Small intestine (tissue), 7 donors: ENCODE measurements around the gene DNAJA2. TPM values are rescaled to one million over a fixed set of nuclear protein-coding genes. Genes with fewer than 3 reads are reported as not detected.
"Not testable (repeated sequence)": the region's sequence is repeated elsewhere in the genome, so short reads cannot be mapped to it uniquely, and the experiment has no call there.

Experiments
- DNase-seq, 2 donors: peaks; one replicate each; pipeline versions ENCODE4 v3.0.0 to v3.0.0-alpha.2; 2013
- FAIRE-seq: peaks from 2 replicates; lab custom pipeline; 2012; peaks lifted over from hg19 to GRCh38; lab: Jason Lieb, UNC
- H3K27ac ChIP-seq, 3 donors: one replicate each; pipeline ENCODE4 v1.5.1; 2013; ENCODE audit warnings: low read length in 2 of 3, mild to moderate bottlenecking in 2 of 3, control low read depth in 1 of 3, inconsistent platforms in 1 of 3, low read depth in 1 of 3, moderate library complexity in 1 of 3
- H3K27me3 ChIP-seq, 3 donors: one replicate each; pipeline ENCODE4 v1.6.1; 2013; ENCODE audit warnings: low read length in 3 of 3, inconsistent platforms in 1 of 3; ENCODE audit not compliant: control insufficient read depth in 3 of 3, insufficient read depth in 3 of 3
- H3K36me3 ChIP-seq, 3 donors: one replicate each; pipeline ENCODE4 v1.6.1; 2013; ENCODE audit warnings: low read length in 3 of 3, inconsistent platforms in 1 of 3, low read depth in 1 of 3, mild to moderate bottlenecking in 1 of 3, moderate library complexity in 1 of 3; ENCODE audit not compliant: control insufficient read depth in 3 of 3, insufficient read depth in 2 of 3
- H3K4me1 ChIP-seq, 3 donors: one replicate each; pipeline ENCODE4 v1.6.1; 2013; ENCODE audit warnings: low read length in 2 of 3, inconsistent platforms in 1 of 3, low read depth in 1 of 3, mild to moderate bottlenecking in 1 of 3, moderate library complexity in 1 of 3; ENCODE audit not compliant: control insufficient read depth in 3 of 3, insufficient read depth in 2 of 3
- H3K4me3 ChIP-seq, 3 donors: one replicate each; pipeline ENCODE4 v1.5.1; 2013; ENCODE audit warnings: low read length in 3 of 3, control low read depth in 1 of 3, inconsistent platforms in 1 of 3, low read depth in 1 of 3, mild to moderate bottlenecking in 1 of 3, moderate library complexity in 1 of 3
- H3K9me3 ChIP-seq, 2 donors: one replicate each; pipeline ENCODE4 v1.6.1; 2013; ENCODE audit warnings: low read depth in 1 of 2, low read length in 1 of 2; ENCODE audit not compliant: control insufficient read depth in 2 of 2, insufficient read depth in 1 of 2
- WGBS, 3 donors: extraction: QIAGEN DNeasy Blood & Tissue Kit; methylation state at CpG; one replicate each; pipeline ENCODE4 v1.1.7; 2013; 5-methylcytosine and 5-hydroxymethylcytosine counted together
- polyA plus RNA-seq, 4 donors: library from polyadenylated mRNA; stranded (reverse) in 3 of 4; unstranded in 1 of 4; fragments of 200-250 nt in 3 of 4; fragments of 120-200 nt in 1 of 4; gene quantifications; one replicate each; pipeline versions ENCODE4 v1.2.1 to v1.2.3, GENCODE V29; 2013
- donor health status: healthy with polysubstance abuse.
- donor health status: control.
- donor health status: control.
- donor health status: Bipolar disorder and iron deficiency.
- donor health status: healthy.

Gene DNAJA2
- polyA plus RNA-seq, 4 donors = 33.4 to 46.0 (median 39.4) TPM

- H3K4me3 ChIP-seq, DNase-seq, FAIRE-seq, H3K9me3 ChIP-seq, H3K27me3 ChIP-seq, H3K4me1 ChIP-seq, H3K36me3 ChIP-seq, H3K27ac ChIP-seq: not testable (repeated sequence)
- WGBS, 3 donors = 84 to 91% (median 86%) methylated on average over 2 of the region's 2 CpGs
These were observed 37.3 kb upstream of the DNAJA2 start for GRCh38 chr16:47010812-47011211.

GRCh38 chr16:47008612-47009011, 35.1 kb upstream of the DNAJA2 start:
- no peaks in the 10 kb centered on the region for H3K4me1 ChIP-seq
- no peaks in the 10 kb centered on the region for H3K27me3 ChIP-seq
- no peak overlapping the region for H3K27ac ChIP-seq
- DNase-seq = no peak
- no peak overlapping the region for H3K4me3 ChIP-seq
- 57 to 79% (median 66%) methylated on average over 2 of the region's 2 CpGs for WGBS, 3 donors
- H3K36me3 ChIP-seq = no peaks in the 10 kb centered on the region
- FAIRE-seq = no peak
- no peaks in the 10 kb centered on the region for H3K9me3 ChIP-seq

GRCh38 chr16:47008174-47008573, 34.7 kb upstream of the DNAJA2 start:
- Histone ChIP-seq H3K36me3 (no peaks in the 10 kb centered on the region), H3K27ac (no peak overlapping the region), H3K27me3 (no peaks in the 10 kb centered on the region), H3K9me3 (no peaks in the 10 kb centered on the region), H3K4me1 (no peaks in the 10 kb centered on the region), H3K4me3 (no peak overlapping the region)
- no peak for DNase-seq
- 92 to 97% (median 94%) methylated on average over 4 of the region's 4 CpGs for WGBS, 3 donors
- no peak for FAIRE-seq

DNA sequence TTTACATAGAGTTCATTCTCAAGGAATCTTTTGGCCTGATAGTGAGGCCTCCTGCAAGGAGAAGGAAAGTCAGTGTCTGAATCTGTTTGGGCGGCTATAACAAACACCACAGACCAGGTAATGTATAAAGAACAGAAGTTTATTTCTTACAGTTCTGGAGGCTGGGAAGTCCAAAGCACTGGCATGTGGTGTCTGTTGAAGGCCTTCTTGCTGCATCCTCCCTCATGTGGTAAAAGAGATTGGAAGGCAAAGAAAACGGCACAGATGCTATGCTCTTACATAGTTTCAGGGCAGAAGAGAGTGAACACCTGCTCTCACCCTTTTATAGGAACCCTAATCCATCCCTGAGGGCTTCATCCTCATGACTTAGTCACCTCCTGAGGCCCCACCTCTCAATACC, 31.2 kb upstream of the DNAJA2 start:
- Histone ChIP-seq H3K36me3 (no peaks in the 10 kb centered on the region), H3K4me1 (no peaks in the 10 kb centered on the region), H3K27ac (no peak overlapping the region), H3K27me3 (no peaks in the 10 kb centered on the region), H3K9me3 (no peaks in the 10 kb centered on the region), H3K4me3 (no peak overlapping the region)
- DNase-seq (no peak), FAIRE-seq (no peak)
- WGBS, 3 donors = 81 to 90% (median 85%) methylated on average over 2 of the region's 2 CpGs

- FAIRE-seq, H3K9me3 ChIP-seq, DNase-seq, H3K27me3 ChIP-seq, H3K36me3 ChIP-seq, H3K27ac ChIP-seq, H3K4me1 ChIP-seq, H3K4me3 ChIP-seq: not testable (repeated sequence)
- WGBS, 3 donors = 94 to 100% (median 96%) methylated on average over 1 to 24 of the region's 29 CpGs
These were observed 26.6 kb upstream of the DNAJA2 start for GRCh38 chr16:47000066-47000465.

DNA sequence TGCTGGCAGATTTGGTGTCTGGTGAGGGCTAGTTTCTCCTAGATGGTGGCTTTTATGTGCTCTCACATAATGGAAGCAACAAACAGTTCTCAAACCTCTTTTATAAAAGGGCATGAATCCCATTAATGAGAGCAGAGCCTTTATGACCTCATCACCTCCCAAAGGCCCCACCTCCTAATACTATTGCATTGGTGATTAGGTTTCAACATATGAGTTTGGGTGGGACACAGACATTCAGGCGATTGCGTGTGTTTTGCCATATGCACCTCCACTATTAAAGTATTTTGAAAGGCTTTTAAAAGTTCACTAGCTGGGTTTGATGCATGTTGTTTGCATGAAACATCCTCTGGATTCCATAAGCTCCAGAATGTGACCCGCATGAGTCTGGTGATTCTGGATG, 24.4 kb upstream of the DNAJA2 start:
- DNase-seq (no peak), FAIRE-seq (no peak)
- no peak overlapping the region for H3K4me3 ChIP-seq
- no peaks in the 10 kb centered on the region for H3K36me3 ChIP-seq
- 92 to 97% (median 96%) methylated on average over 3 of the region's 3 CpGs for WGBS, 3 donors
- no peaks in the 10 kb centered on the region for H3K27me3 ChIP-seq
- H3K9me3 ChIP-seq = no peaks in the 10 kb centered on the region
- H3K4me1 ChIP-seq = no peaks in the 10 kb centered on the region
- H3K27ac ChIP-seq = no peak overlapping the region

GRCh38 chr16:46996952-46997458, 23.5 kb upstream of the DNAJA2 start:
- WGBS, 3 donors = 83 to 94% (median 91%) methylated on average over 2 of the region's 2 CpGs
- Histone ChIP-seq H3K4me1 (no peaks in the 10 kb centered on the region), H3K36me3 (no peaks in the 10 kb centered on the region), H3K9me3 (peaks cover 0 to 3% of the 10 kb centered on the region in 2 donors), H3K4me3 (no peak overlapping the region), H3K27ac (no peak overlapping the region), H3K27me3 (no peaks in the 10 kb centered on the region)
- no peak for FAIRE-seq
- no peak for DNase-seq

- Histone ChIP-seq H3K27ac (no peak overlapping the region), H3K36me3 (no peaks in the 10 kb centered on the region), H3K9me3 (peaks cover 0 to 7% of the 10 kb centered on the region in 2 donors), H3K4me3 (no peak overlapping the region), H3K4me1 (no peaks in the 10 kb centered on the region), H3K27me3 (no peaks in the 10 kb centered on the region)
- no peak for DNase-seq
- WGBS, 3 donors = 57 to 61% (median 59%) methylated on average over 1 of the region's 1 CpG
- no peak for FAIRE-seq
These were observed 22.9 kb upstream of the DNAJA2 start for GRCh38 chr16:46996391-46996790.
